Measurements from ENCODE around the gene RSPH1.

The RSPH1 gene

DNA sequence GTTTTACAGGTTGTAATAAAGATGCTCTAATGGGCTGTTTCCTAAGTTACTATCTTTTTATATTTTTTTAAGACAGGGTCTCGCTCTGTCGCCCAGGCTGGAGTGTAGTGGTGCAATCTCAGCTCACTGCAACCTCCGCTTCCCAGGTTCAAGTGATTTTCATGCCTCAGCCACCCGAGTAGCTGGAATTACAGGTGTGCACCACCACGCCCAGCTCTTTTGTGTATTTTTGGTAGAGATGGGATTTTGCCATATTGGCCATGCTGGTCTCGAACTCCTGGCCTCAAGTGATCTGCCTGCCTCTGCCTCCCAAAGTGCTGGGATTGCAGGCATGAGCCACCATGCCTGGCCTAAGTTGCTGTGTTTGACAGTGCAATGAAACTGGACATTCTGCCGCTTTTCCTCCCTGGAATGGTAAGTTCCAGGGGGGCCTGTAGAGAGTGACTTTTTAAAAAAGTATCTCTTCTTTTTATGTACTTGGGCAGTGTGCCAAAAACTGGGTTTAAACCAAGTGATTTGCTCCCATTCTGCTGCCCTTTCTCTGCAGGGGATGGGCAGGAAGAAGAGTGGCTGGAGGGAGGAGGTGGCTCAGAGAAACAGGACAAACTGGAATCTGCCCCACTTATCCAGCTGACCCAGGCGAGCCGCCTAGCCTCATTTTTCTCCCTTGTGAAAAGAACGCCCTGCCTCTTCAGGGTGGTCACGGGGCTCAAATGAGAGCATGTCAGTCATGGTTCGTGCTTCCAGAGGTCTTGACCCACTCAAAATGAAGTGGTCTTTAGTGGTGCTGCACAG is 19.9 kb upstream of the RSPH1 start:
- no peak overlapping the region; the same call in 1 of the 2 replicates for H3K4me3 ChIP-seq (ENCODE audit: low read depth, low read length)
- TF ChIP-seq, protein P1, sequence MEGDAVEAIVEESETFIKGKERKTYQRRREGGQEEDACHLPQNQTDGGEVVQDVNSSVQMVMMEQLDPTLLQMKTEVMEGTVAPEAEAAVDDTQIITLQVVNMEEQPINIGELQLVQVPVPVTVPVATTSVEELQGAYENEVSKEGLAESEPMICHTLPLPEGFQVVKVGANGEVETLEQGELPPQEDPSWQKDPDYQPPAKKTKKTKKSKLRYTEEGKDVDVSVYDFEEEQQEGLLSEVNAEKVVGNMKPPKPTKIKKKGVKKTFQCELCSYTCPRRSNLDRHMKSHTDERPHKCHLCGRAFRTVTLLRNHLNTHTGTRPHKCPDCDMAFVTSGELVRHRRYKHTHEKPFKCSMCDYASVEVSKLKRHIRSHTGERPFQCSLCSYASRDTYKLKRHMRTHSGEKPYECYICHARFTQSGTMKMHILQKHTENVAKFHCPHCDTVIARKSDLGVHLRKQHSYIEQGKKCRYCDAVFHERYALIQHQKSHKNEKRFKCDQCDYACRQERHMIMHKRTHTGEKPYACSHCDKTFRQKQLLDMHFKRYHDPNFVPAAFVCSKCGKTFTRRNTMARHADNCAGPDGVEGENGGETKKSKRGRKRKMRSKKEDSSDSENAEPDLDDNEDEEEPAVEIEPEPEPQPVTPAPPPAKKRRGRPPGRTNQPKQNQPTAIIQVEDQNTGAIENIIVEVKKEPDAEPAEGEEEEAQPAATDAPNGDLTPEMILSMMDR (IDR thresholded peaks at IDR 0.05; ENCODE audit: low read depth, low read length, missing control alignments) = no peak
- no peak for DNase-seq (ENCODE audit: low read depth)

DNA sequence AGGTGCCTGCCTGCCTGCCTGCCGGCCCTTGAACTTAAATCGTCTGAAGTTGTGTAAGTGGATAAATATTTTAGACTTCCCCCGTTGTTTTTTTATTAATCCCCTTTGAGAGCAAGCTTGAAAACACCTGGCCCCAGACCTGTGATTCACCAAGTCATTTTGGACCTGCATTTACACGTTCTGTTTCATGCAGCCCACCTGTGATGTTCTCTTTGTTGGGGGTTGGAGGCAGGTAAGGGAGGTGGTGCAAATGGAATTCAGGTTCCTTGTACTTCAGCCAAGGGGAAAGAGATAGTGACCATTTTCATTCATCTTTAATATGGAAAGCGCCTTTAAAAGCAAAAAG is 18.8 kb upstream of the RSPH1 start:
- DNase-seq (ENCODE audit: low read depth) = no peak
- TF ChIP-seq, protein P1 (IDR thresholded peaks at IDR 0.05; ENCODE audit: low read depth, low read length, missing control alignments) = no peak
- peak overlapping the region; percentile 87 for H3K4me3 ChIP-seq (ENCODE audit: low read depth, low read length)

DNA sequence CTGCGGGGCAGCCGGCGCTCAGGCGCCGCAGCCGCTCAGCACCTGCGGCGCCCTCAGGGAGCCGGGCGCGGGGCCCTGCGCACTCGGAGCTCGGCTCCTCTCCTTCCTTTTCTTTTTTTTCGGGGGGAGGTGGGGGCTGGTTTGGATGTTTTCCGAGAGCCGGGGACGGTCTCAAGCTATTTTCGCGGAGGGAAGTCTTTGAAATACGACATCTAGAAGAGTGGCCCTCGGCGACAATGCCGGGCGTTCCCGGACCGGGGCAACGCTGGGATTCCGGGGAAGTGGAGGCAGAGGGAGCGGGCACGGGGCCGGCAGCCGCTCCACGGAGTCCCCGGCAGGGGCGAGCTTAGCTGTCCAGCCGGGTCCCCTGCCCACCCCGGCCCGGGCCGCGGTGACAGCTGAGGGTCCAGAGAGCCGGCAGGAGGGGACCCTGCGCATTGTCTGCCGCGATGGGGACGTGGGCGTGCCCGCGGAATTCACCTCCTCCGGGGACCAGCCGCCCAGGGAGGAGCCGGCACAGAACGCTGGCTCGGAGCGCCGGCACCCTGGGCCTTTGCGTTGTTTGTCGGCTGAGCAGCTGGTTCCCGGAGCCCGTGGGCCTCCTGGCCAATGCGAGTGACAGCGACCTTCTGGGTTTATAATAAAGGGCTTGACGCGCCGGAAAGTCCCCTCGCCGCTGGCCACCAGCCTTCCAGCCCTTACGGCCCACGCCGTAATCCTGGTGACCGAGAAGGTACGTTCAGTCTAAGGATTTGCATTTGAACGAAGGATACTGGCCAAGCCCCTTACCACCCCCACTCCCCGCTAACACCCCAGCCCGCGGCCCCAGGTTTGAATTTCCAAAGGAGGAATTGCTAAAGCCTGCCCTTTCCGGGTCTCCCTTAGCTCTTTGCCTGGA is 18.2 kb upstream of the RSPH1 start:
- DNase-seq (ENCODE audit: low read depth) = no peak
- TF ChIP-seq, protein P1 (IDR thresholded peaks at IDR 0.05; ENCODE audit: low read depth, low read length, missing control alignments) = no peak
- H3K4me3 ChIP-seq (ENCODE audit: low read depth, low read length) = peak overlapping the region; percentile 87

DNA sequence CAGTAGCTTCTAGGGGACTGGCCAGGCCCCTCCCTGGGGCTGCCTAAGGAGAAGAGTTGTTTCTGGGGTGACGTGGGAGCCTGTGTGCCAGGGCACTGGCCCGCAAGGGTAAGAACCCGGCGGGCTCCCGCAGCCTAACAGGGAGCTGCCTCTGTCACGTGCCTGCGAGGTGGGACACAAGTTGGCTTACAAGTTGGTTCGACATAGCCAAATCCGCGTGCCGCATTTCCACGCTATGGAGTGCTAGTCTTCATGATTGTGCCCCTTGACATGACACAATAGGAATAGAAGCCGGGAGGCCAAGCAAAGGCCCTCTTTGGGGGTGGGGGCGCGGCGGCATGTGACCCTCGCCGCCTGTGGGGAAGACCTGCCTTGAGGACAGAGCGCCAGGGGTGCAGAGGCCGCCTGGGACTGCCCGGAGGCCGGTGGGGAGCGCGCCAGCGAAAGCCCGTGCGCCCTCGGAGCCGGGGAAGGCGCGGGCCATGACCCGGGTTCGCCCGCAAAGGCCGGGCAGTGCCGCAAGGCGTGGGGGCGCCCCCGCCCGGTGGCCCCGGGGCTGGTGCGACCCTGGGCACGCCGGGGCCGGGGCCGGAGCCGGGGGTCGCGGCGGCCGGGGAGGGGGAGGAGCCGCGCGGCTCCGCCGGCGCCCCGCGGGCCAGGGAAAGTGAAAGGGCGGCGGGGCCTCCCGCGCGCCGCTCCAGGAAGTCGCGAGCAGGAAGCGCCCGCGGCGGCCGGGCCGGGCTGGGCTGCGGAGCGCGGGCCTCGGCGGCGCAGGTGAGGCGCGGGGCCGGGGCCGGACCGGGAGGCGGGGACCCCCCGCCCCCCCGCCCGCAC is 17.3 kb upstream of the RSPH1 start, which contains the start of gene SLC37A1:
SLC37A1 (plus strand) TSS at position 702 of the 834 bp plus-strand sequence. CDS start 4,603 bp downstream, outside the sequence.
- peak within 1 kb of the TSS; percentile 87 for H3K4me3 ChIP-seq (ENCODE audit: low read depth, low read length)
- DNase-seq (ENCODE audit: low read depth) = no peak

DNA sequence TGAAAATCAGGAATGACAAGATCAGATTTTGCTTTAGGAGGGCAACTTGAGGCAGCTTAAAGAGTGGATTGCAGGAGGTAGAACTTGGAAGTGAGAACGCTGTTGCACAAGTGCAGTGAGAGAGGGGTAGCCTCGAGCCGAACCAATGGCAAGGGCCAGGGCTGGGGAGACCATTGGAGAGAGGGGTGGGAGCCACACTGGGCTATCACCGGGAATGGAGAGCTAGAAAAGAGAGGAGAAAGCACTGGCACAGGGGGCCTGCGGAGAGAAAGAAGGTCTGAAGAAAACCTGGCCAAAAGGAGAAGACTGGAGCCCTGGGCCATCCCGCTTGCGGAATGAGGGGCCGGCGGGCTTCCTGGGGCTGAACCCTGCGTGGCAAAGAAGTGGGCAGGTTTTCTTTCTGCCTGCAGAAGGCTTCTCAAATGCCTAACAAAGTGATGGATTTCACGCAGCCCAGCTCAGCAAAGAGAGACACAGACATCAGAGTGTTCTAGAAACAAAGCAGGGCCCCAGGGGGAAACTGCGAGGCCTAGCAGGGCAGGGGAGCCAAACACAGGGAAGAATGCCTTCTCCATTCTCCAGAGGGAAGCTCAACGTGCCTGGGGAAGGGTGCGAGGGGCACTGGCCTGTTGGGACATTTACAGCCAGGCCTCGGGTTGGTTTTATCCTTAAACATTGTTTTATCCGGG is 16.5 kb upstream of the RSPH1 start:
- H3K4me3 ChIP-seq (ENCODE audit: low read depth, low read length) = no peak overlapping the region
- DNase-seq (ENCODE audit: low read depth) = no peak
- TF ChIP-seq, protein P1 (IDR thresholded peaks at IDR 0.05; ENCODE audit: low read depth, low read length, missing control alignments) = no peak

More for the DNA sequence above, 17.3 kb upstream of the RSPH1 start, which contains the start of gene SLC37A1:
- TF ChIP-seq, protein P1 (IDR thresholded peaks at IDR 0.05; ENCODE audit: low read depth, low read length, missing control alignments) = no peak

DNA sequence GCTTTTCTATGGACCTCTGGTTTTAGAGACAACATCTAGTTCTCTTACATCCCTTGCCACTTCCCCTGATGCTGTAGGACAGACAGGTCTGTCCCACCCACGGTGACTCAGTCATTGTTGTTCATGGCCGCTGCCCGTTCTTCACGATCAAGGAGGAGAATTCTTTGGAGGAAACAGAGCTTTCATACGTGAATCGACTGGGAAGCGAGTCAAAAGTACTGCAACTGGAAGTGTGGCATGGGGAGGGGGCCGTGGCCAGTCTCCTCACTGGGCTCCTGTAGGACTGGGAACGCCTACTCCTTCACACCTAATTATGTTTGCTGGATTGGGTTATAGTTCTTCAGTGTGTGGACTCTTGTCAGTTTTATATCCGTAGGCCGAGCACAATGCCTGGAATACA is 13.2 kb upstream of the RSPH1 start:
- TF ChIP-seq, protein P1 (IDR thresholded peaks at IDR 0.05; ENCODE audit: low read depth, low read length, missing control alignments) = no peak
- H3K4me3 ChIP-seq (ENCODE audit: low read depth, low read length) = no peak overlapping the region
- no peak for DNase-seq (ENCODE audit: low read depth)

Data from GM12864 (cell line).